K562 (cell line): ENCODE data around the gene NOL8. TPM values are rescaled to one million over a fixed set of nuclear protein-coding genes. Genes with fewer than 3 reads are reported as not detected.
A peak's percentile ranks its signal among the peaks of the same experiment; 100 is the strongest.

Experiments
- ATAC-seq: fragments of 200-7000 bp; cut with Tn5 transposase; 3 replicates; pipeline ENCODE4 v1.9.1; 2020; ENCODE audit warnings: moderate library complexity
- BruUV-seq: library from RNA; stranded (reverse); fragments of 400-500 nt; replicated peaks from 2 replicates; lab custom pipeline; 2021; lab: Mats Ljungman, UMichigan
- CTCF ChIA-PET: fragments of 300-600 bp; formaldehyde crosslinking; extraction: SDS; loops from one replicate; lab custom pipeline; 2021; ENCODE audit warnings: low intra/inter-chr PET ratio; lab: Yijun Ruan, JAX
- POLR2A ChIA-PET: fragments of 300-600, 350-650 bp; sonication (Branson Sonifier 250); formaldehyde crosslinking; extraction: SDS; loops from one replicate; lab custom pipeline; 2021; ENCODE audit warnings: antibody characterized with exemption, inconsistent platforms; lab: Yijun Ruan, JAX
- DNase-seq, 4 experiments: peaks; one replicate each; pipeline versions ENCODE4 v3.0.0 to v3.0.0-alpha.2; 2011 to 2018; ENCODE audit warnings: low spot score in 3 of 4, mixed read lengths in 3 of 4; ENCODE audit errors: extremely low read depth in 1 of 4
- FAIRE-seq: peaks from 2 replicates; lab custom pipeline; 2011; peaks lifted over from hg19 to GRCh38; lab: Jason Lieb, UNC
- H2AFZ ChIP-seq: 2 replicates; pipeline ENCODE4 v1.6.0; 2011; ENCODE audit warnings: low read depth, low read length, control low read depth, inconsistent platforms
- H3K27ac ChIP-seq: fragments of 200-600 bp; 3 replicates; pipeline ENCODE4 v1.8.0; 2011; ENCODE audit warnings: low read depth, mild to moderate bottlenecking, control low read depth, inconsistent platforms, low read length, moderate library complexity, mixed read lengths; ENCODE audit errors: extremely low read depth
- H3K27me3 ChIP-seq, 2 experiments: fragments of 300-600 bp in 1 of 2; 2 replicates in 1 of 2; 3 replicates in 1 of 2; pipeline versions ENCODE4 v1.6.0 to v1.8.0; 2011; ENCODE audit warnings: inconsistent platforms in 2 of 2, low read length in 2 of 2, mild to moderate bottlenecking in 1 of 2, mixed read lengths in 1 of 2, moderate library complexity in 1 of 2; ENCODE audit not compliant: control insufficient read depth in 2 of 2, insufficient read depth in 2 of 2
- H3K36me3 ChIP-seq: fragments of 300-600 bp; 3 replicates; pipeline ENCODE4 v1.8.0; 2011; ENCODE audit warnings: mild to moderate bottlenecking, low read length, inconsistent platforms; ENCODE audit not compliant: control insufficient read depth, insufficient read depth
- H3K4me1 ChIP-seq, 2 experiments: fragments of 200-600 bp in 1 of 2; replicated peaks in 1 of 2; 2 replicates in 1 of 2; 3 replicates in 1 of 2; pipeline versions ENCODE4 v1.5.1 to v1.8.0; 2011; ENCODE audit warnings: inconsistent platforms in 2 of 2, low read length in 2 of 2, mild to moderate bottlenecking in 1 of 2, mixed read lengths in 1 of 2, moderate library complexity in 1 of 2; ENCODE audit not compliant: control insufficient read depth in 2 of 2, insufficient read depth in 2 of 2
- H3K4me2 ChIP-seq: 2 replicates; pipeline ENCODE4 v1.6.1; 2011; ENCODE audit warnings: low read length, control low read depth, inconsistent platforms, mixed read lengths; ENCODE audit not compliant: insufficient read depth
- H3K4me3 ChIP-seq: fragments of 200-600 bp; sonication (generic), shearing (Covaris generic); 2 replicates; pipeline ENCODE4 v1.5.1; 2016; ENCODE audit warnings: control low read depth, inconsistent platforms
- H3K79me2 ChIP-seq: fragments of 200-600 bp; 3 replicates; pipeline ENCODE4 v1.8.0; 2011; ENCODE audit warnings: low read length, inconsistent platforms; ENCODE audit not compliant: control insufficient read depth, insufficient read depth
- H3K9ac ChIP-seq, 2 experiments: 2 replicates each; pipeline versions ENCODE4 v1.6.0 to v1.6.1; 2011; ENCODE audit warnings: low read depth in 2 of 2, low read length in 2 of 2, control low read depth in 1 of 2, inconsistent platforms in 1 of 2, mild to moderate bottlenecking in 1 of 2, mixed read lengths in 1 of 2; ENCODE audit not compliant: insufficient read depth in 1 of 2
- H3K9me1 ChIP-seq: one replicate; pipeline ENCODE4 v1.6.0; 2011; ENCODE audit warnings: inconsistent platforms, mild to moderate bottlenecking, low read length, moderate library complexity; ENCODE audit not compliant: control insufficient read depth, insufficient read depth
- H3K9me3 ChIP-seq: replicated peaks from 2 replicates; pipeline ENCODE4 v1.5.1; 2011; ENCODE audit warnings: low read depth, low read length, inconsistent platforms; ENCODE audit not compliant: control insufficient read depth, insufficient read depth
- H4K20me1 ChIP-seq: replicated peaks from 2 replicates; pipeline ENCODE4 v1.6.1; 2011; ENCODE audit warnings: low read length, inconsistent platforms, mixed read lengths; ENCODE audit not compliant: control insufficient read depth, insufficient read depth
- ATF4 ChIP-seq: fragments of 450-650 bp; formaldehyde crosslinking; IDR thresholded peaks from 2 replicates; pipeline ENCODE4 v1.4.0; 2022; ENCODE audit warnings: mild to moderate bottlenecking, moderate library complexity
- CEBPB ChIP-seq: fragments of 450-650 bp; IDR thresholded peaks from 2 replicates; pipeline ENCODE4 v1.6.1; 2016; ENCODE audit warnings: missing genetic modification characterization, missing compliant biosample characterization
- CEBPG ChIP-seq, 3 experiments: fragments of 200-800 bp in 1 of 3; sonication (Bioruptor generic) in 1 of 3; sonication (generic) in 1 of 3; formaldehyde crosslinking in 1 of 3; IDR thresholded peaks in 2 of 3; conservative IDR thresholded peaks in 1 of 3; 2 replicates each; pipeline versions ENCODE4 v1.6.1 to v1.8.0; 2016 to 2022; ENCODE audit warnings: missing compliant biosample characterization in 2 of 3, missing genetic modification characterization in 2 of 3, mild to moderate bottlenecking in 1 of 3, missing genetic modification reagents in 1 of 3
- CREB5 ChIP-seq: fragments of 250-450 bp; sonication (Bioruptor Pico); IDR thresholded peaks from 2 replicates; pipeline ENCODE4 v1.5.0; 2020; ENCODE audit warnings: mild to moderate bottlenecking
- SRF ChIP-seq, 2 experiments: fragments of 250-450, 450-650 bp in 1 of 2; sonication (Bioruptor Pico) in 1 of 2; sonication (generic) in 1 of 2; formaldehyde crosslinking; IDR thresholded peaks; 2 replicates each; pipeline versions ENCODE4 v1.5.0 to v1.5.1; 2020 to 2022; ENCODE audit warnings: mild to moderate bottlenecking in 1 of 2, missing genetic modification reagents in 1 of 2
- TOE1 ChIP-seq, 2 experiments: fragments of 450-650 bp in 1 of 2; sonication (generic) in 1 of 2; formaldehyde crosslinking in 1 of 2; IDR thresholded peaks; 2 replicates each; pipeline versions ENCODE4 v1.7.1 to v1.8.0; 2016 to 2022; ENCODE audit warnings: borderline replicate concordance in 2 of 2, mild to moderate bottlenecking in 2 of 2, antibody characterized with exemption in 1 of 2, inconsistent platforms in 1 of 2, low read depth in 1 of 2, missing genetic modification reagents in 1 of 2, moderate library complexity in 1 of 2
- ZFP30 ChIP-seq: fragments of 250-450 bp; sonication (Bioruptor Pico); IDR thresholded peaks from 2 replicates; pipeline ENCODE4 v1.8.0; 2022; ENCODE audit warnings: moderate library complexity, mild to moderate bottlenecking, inconsistent platforms, borderline replicate concordance
- ZNF175 ChIP-seq: fragments of 200-800 bp; sonication (Bioruptor generic); IDR thresholded peaks from 2 replicates; pipeline ENCODE4 v1.6.1; 2016; ENCODE audit warnings: low read depth, mild to moderate bottlenecking, missing genetic modification characterization, missing compliant biosample characterization
- WGBS: fragments of 100-300 bp; shearing (Covaris generic); methylation state at CpG from one replicate; pipeline ENCODE4 v1.1.6; 2016; ENCODE audit warnings: low coverage, mixed read lengths; ENCODE audit not compliant: insufficient coverage; ENCODE audit errors: missing lambda C conversion rate; 5-methylcytosine and 5-hydroxymethylcytosine counted together
- in situ Hi-C: fragments of 300-500 bp; cut with MboI; formaldehyde crosslinking; loops from 4 replicates; pipeline ENCODE4 v1.15.0; 2018; ENCODE audit warnings: inconsistent platforms, mixed read lengths
- intact Hi-C: fragments of 100-400 bp; cut with micrococcal nuclease; formaldehyde crosslinking; loops from 2 replicates; pipeline ENCODE4 v1.14.2; 2022
- polyA plus RNA-seq, 8 experiments: library from polyadenylated mRNA; depleted of rRNA in 4 of 8; stranded (reverse) in 5 of 8; unstranded in 3 of 8; fragments of >200 nt; fragmentation: Nextera tagmentation in 2 of 8; fragmentation: Illumina TruSeq in 1 of 8; extraction: Ambion mirVana in 2 of 8; extraction: Trizol in 1 of 8; gene quantifications; 2 replicates each; pipeline versions ENCODE4 v1.2.1 to v1.2.3, GENCODE V29; 2011 to 2014; ENCODE audit warnings: inconsistent platforms in 1 of 8, missing spikeins in 1 of 8
- total RNA-seq, 7 experiments: library from RNA; depleted of rRNA in 6 of 7; stranded (reverse); fragments of >200 nt in 6 of 7; fragmentation: Illumina TruSeq in 2 of 7; extraction: Trizol in 2 of 7; gene quantifications; 2 replicates each; pipeline versions ENCODE4 v1.2.1 to v1.2.3, GENCODE V29; 2011 to 2021; ENCODE audit warnings: low replicate concordance in 1 of 7

Gene NOL8
- total and polyA plus RNA-seq, 9 of the 15 experiments (the other 6 are each of a cell fraction or from before 2014, with no cell fraction given), result 51.3 to 91.5 (median 58.7) TPM

- H3K9ac ChIP-seq, result no peak overlapping the region
- H3K4me2 ChIP-seq, result no peak overlapping the region
- no peak for DNase-seq
- no TSS peak for BruUV-seq
- CTCF ChIA-PET, result no interaction called here
- no peak overlapping the region for H3K27ac ChIP-seq
- intact Hi-C loops, result no loop called here
- no peaks in the 10 kb centered on the region; the same call in 1 of the 2 replicates for H4K20me1 ChIP-seq
- H3K4me3 ChIP-seq, result no peak overlapping the region
- in situ Hi-C loops, result no loop called here
- POLR2A ChIA-PET, result no interaction called here
- no peak overlapping the region for H2AFZ ChIP-seq
- TF ChIP-seq CEBPG (CRISPR knock-in tag; IDR thresholded peaks at IDR 0.05) (no peak), CEBPG (tag; conservative IDR thresholded peaks at IDR 0.05 in 1 of 2, IDR thresholded peaks at IDR 0.05 in 1 of 2) (peak; percentile 10 to 49; a peak in 2 of 4 replicates), ZFP30 (CRISPR knock-in tag) (no peak), CEBPB (tag) (peak; percentile 68)
- TF ChIP-seq, all 486 proteins: peak for 2
- Histone ChIP-seq H3K9me3 (no peaks in the 10 kb centered on the region), H3K9me1 (no peaks in the 10 kb centered on the region), H3K27me3 (no peaks in the 10 kb centered on the region), H3K79me2 (peaks cover 33% of the 10 kb centered on the region), H3K36me3 (peaks cover 92% of the 10 kb centered on the region), H3K4me1 (peaks cover 0 to 10% of the 10 kb centered on the region in 2 experiments; a peak in 3 of 5 replicates)
- 93% methylated on average over 5 of the region's 5 CpGs for WGBS
- ATAC-seq (no peak), FAIRE-seq (no peak)
Observed at GRCh38 chr9:92315456-92315855, 9.7 kb downstream of the NOL8 start.

GRCh38 chr9:92313624-92314012, 11.5 kb downstream of the NOL8 start:
- in situ Hi-C loops, result no loop called here
- BruUV-seq, result no TSS peak
- DNase-seq (no peak), ATAC-seq (no peak; the same call in 1 of the 3 replicates), FAIRE-seq (no peak)
- H3K36me3 ChIP-seq, result peaks cover 92% of the 10 kb centered on the region
- peaks cover 0 to 10% of the 10 kb centered on the region in 2 experiments; a peak in 3 of 5 replicates for H3K4me1 ChIP-seq
- H3K79me2 ChIP-seq, result peaks cover 37% of the 10 kb centered on the region
- H3K4me3 ChIP-seq, result no peak overlapping the region
- 51% methylated on average over 2 of the region's 2 CpGs for WGBS
- ChIA-PET POLR2A (interaction anchor here (0.9 to 1.4 kb wide), 4 partner anchors 9 to 17 kb away, joined by 3 to 7 read pairs (median 4); partner anchors contain the start of genes CENPP and NOL8), CTCF (no interaction called here)
- H3K4me2 ChIP-seq, result no peak overlapping the region
- H3K9me3 ChIP-seq, result no peaks in the 10 kb centered on the region
- peak overlapping the region in 1 of 2 experiments; percentile 40; a peak in 1 of 4 replicates for H3K9ac ChIP-seq
- no peaks in the 10 kb centered on the region for H3K9me1 ChIP-seq
- intact Hi-C loops, result no loop called here
- no peak overlapping the region for H2AFZ ChIP-seq
- H4K20me1 ChIP-seq, result no peaks in the 10 kb centered on the region; the same call in 1 of the 2 replicates
- no peaks in the 10 kb centered on the region for H3K27me3 ChIP-seq
- no peak overlapping the region for H3K27ac ChIP-seq
- no peak for TF ChIP-seq TOE1 (IDR thresholded peaks at IDR 0.05; ENCODE audit: borderline replicate concordance)
- TF ChIP-seq TOE1 (CRISPR knock-in tag; IDR thresholded peaks at IDR 0.05; ENCODE audit: borderline replicate concordance, low read depth), result no peak
- TF ChIP-seq SRF (CRISPR knock-in tag; IDR thresholded peaks at IDR 0.05), result no peak
- TF ChIP-seq ZNF175 (CRISPR knock-in tag), result no peak
- TF ChIP-seq CREB5 (CRISPR knock-in tag), result no peak
- TF ChIP-seq ATF4 (CRISPR knock-in tag), result no peak
